Ascending aorta (tissue), 2 donors: ENCODE data around the gene AHSA1. TPM values are rescaled to one million over a fixed set of nuclear protein-coding genes. Genes with fewer than 3 reads are reported as not detected.

Experiments used
- DNase-seq, 2 donors: peaks; one replicate each; pipeline ENCODE4 v3.0.0-alpha.2; 2019; ENCODE audit warnings: low spot score in 2 of 2
- H3K27ac ChIP-seq, 2 donors: fragments of 200-600 bp; sonication (generic); one replicate each; pipeline ENCODE4 v1.5.1; 2016 to 2017; ENCODE audit warnings: mild to moderate bottlenecking in 1 of 2
- H3K27me3 ChIP-seq: fragments of 200-600 bp; sonication (generic); one replicate; pipeline ENCODE4 v1.5.1; 2017
- H3K36me3 ChIP-seq, 2 donors: fragments of 200-600 bp; sonication (generic); one replicate each; pipeline ENCODE4 v1.5.1; 2016
- H3K4me1 ChIP-seq, 2 donors: fragments of 200-600 bp; sonication (generic); one replicate each; pipeline ENCODE4 v1.5.1; 2016 to 2017; ENCODE audit warnings: mild to moderate bottlenecking in 1 of 2
- H3K4me3 ChIP-seq, 2 donors: fragments of 200-600 bp; sonication (generic); one replicate each; pipeline ENCODE4 v1.5.1; 2016 to 2017; ENCODE audit warnings: mild to moderate bottlenecking in 1 of 2
- H3K9me3 ChIP-seq, 2 donors: fragments of 200-600 bp; sonication (generic); one replicate each; pipeline ENCODE4 v1.5.1; 2016
- intact Hi-C: fragments of 100-400 bp; cut with DNase I; formaldehyde crosslinking; loops from one replicate; pipeline ENCODE4 v1.15.1; 2023
- total RNA-seq: library from RNA; depleted of rRNA; stranded (reverse); fragments of >200 nt; gene quantifications from one replicate; pipeline ENCODE4 v1.1.0, GENCODE V29; 2016
- TF ChIP-seq, protein P1 (sequence below), 3 experiments: fragments of 200-600 bp in 2 of 3; fragments of 450-650 bp in 1 of 3; sonication (generic) in 2 of 3; IDR thresholded peaks; one replicate each; pipeline ENCODE4 v1.5.1; 2016 to 2019; ENCODE audit warnings: antibody characterized with exemption in 3 of 3, mild to moderate bottlenecking in 1 of 3, moderate library complexity in 1 of 3

AHSA1 gene
- total RNA-seq, 1 donor from 2014 or later: 123 TPM

DNA sequence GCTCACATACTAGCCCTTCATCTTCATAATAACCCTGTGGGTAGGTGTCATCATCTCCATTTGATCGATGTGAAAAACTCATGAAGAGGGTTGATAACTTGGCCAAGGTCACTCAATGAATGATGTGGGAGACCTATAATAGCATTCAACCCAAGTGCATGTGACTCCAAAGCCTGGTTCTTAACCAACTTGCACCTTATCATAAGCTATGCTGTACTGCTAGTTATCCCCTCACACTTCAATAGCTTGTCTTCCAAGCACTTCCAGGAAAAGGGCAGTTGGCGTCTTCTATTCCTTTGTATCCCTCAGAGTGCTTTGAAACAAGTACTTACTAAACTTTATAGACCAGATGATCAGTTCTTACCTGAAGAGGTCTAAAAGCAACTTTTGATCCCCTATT, 15.7 kb upstream of the AHSA1 start:
- H3K9me3 ChIP-seq: no peaks in the 10 kb centered on the region
- H3K27me3 ChIP-seq: no peaks in the 10 kb centered on the region
- H3K4me1 ChIP-seq: no peaks in the 10 kb centered on the region
- intact Hi-C loops: no loop called here
- H3K36me3 ChIP-seq: peaks cover 47 to 81% of the 10 kb centered on the region in 2 donors
- DNase-seq: no peak
- TF ChIP-seq, protein P1, sequence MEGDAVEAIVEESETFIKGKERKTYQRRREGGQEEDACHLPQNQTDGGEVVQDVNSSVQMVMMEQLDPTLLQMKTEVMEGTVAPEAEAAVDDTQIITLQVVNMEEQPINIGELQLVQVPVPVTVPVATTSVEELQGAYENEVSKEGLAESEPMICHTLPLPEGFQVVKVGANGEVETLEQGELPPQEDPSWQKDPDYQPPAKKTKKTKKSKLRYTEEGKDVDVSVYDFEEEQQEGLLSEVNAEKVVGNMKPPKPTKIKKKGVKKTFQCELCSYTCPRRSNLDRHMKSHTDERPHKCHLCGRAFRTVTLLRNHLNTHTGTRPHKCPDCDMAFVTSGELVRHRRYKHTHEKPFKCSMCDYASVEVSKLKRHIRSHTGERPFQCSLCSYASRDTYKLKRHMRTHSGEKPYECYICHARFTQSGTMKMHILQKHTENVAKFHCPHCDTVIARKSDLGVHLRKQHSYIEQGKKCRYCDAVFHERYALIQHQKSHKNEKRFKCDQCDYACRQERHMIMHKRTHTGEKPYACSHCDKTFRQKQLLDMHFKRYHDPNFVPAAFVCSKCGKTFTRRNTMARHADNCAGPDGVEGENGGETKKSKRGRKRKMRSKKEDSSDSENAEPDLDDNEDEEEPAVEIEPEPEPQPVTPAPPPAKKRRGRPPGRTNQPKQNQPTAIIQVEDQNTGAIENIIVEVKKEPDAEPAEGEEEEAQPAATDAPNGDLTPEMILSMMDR (IDR thresholded peaks at IDR 0.05): no peak
- no peak overlapping the region for H3K4me3 ChIP-seq
- H3K27ac ChIP-seq: no peak overlapping the region

DNA sequence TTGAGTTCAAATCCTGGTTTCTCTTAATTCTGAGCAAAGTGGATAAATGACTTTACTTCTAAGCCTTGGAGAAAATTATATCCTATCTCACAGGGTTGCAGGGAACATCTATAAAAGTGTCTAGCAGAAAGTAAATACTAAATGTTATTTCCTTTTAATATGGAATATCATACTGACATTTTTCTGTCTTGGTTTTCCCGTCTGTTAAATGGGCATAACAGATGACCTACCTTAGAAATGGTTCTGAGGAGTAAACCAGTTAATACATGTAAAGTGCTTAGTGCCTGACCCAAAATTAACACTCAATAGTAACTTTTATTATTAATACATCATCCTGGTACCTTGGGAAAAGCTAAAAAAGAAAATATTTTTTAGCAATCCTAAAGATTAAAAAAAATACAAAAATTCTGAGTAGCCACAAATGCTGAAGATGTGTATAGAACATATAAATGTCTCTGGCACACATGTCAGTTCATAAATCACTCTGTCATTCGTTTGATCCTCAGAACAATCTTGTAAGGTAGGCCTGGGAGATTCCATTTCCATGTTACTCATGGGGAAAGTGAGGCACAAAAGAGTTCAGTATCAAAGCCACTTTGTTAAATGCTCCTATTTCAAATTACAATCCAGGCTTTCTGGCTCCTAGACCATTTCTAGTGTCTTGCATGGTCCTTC, 1.8 kb upstream of the AHSA1 start:
- intact Hi-C loops: loop anchor here (2.0 to 5.0 kb wide), 5 partner anchors 96 to 644 kb away; partner anchors contain the start of genes ADCK1, ANGEL1, CIPC and SPTLC2
- H3K9me3 ChIP-seq: no peaks in the 10 kb centered on the region
- H3K27me3 ChIP-seq: no peaks in the 10 kb centered on the region
- TF ChIP-seq, protein P1 (IDR thresholded peaks at IDR 0.05): no peak
- peaks cover 13 to 35% of the 10 kb centered on the region in 2 donors for H3K36me3 ChIP-seq
- peak overlapping the region in 1 of 2 donors; percentile 92 for H3K4me3 ChIP-seq
- no peak overlapping the region for H3K27ac ChIP-seq
- no peak for DNase-seq
- peaks cover 5 to 23% of the 10 kb centered on the region in 2 donors for H3K4me1 ChIP-seq

DNA sequence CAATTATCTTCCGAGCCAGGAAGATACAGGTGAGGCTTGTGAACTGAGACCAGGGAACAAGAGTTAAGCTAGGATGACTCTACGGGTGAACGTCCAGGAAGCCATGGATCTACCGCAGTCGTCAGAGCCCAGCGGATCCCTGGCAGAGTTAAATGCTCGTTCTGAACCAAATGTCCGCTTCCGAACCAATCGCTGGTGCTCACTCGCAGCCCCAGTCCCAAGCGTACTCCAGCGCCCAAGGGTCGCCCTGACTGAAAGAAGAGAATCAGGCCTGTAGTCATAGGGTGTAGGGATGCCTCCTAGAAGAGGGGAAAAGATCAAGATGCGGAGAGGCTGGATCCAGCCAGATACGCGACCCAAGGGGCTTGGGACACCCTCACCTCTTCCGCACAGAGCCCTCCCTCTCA, 775 bp upstream of the AHSA1 start:
- no peaks in the 10 kb centered on the region for H3K9me3 ChIP-seq
- TF ChIP-seq, protein P1 (IDR thresholded peaks at IDR 0.05): no peak
- intact Hi-C loops: loop anchor here (1.0 to 5.0 kb wide), 7 partner anchors 80 to 645 kb away; partner anchors contain the start of genes ADCK1, ANGEL1, CIPC and GSTZ1
- peaks cover 5 to 23% of the 10 kb centered on the region in 2 donors for H3K4me1 ChIP-seq
- no peaks in the 10 kb centered on the region for H3K27me3 ChIP-seq
- no peak for DNase-seq
- H3K4me3 ChIP-seq: peak overlapping the region; percentile 71 to 92
- H3K36me3 ChIP-seq: peaks cover 21 to 39% of the 10 kb centered on the region in 2 donors
- peak overlapping the region; percentile 75 to 86 for H3K27ac ChIP-seq

DNA sequence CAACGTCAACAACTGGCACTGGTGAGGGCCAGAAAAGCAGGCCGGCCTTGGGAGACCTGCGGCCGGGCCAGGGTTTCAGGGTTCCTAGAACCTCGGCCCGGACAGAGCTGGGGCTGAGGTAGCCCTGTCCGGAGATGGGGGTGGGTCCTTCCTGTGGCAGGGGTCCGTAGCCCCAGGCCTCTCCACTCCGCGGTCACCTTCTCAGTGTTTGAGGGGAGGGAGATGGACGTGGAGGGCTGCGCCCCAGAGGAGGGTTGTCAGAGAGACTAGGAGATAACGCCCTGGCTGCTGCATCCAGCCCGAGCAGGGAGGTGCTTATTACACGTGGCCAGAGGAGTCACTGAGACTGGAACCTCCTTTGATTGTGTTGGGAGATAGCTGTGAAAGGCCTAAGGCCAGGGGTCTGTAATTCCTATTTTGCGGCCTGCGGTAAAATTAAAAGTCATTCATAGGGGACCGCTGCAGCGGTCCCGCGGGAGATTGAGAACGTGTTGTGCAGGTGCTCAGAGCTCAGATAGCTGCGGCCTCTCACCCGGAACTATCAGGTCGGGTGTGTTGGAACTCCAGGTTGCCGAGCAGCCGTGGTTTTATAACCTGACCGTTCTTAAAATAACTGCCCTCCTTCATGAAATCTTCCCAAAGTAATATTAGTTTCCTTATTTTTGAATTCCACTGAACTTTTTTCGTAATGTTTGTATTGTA, 507 bp downstream of the AHSA1 start:
- intact Hi-C loops: loop anchor here (1.0 to 5.0 kb wide), 4 partner anchors 94 to 646 kb away; partner anchors contain the start of genes ANGEL1 and CIPC
- Histone ChIP-seq H3K4me3 (peak overlapping the region; percentile 71 to 92), H3K36me3 (peaks cover 34 to 41% of the 10 kb centered on the region in 2 donors), H3K27ac (peak overlapping the region; percentile 86 to 90), H3K4me1 (peaks cover 5 to 23% of the 10 kb centered on the region in 2 donors), H3K9me3 (no peaks in the 10 kb centered on the region), H3K27me3 (no peaks in the 10 kb centered on the region)
- no peak for DNase-seq
- TF ChIP-seq, protein P1 (IDR thresholded peaks at IDR 0.05): no peak

DNA sequence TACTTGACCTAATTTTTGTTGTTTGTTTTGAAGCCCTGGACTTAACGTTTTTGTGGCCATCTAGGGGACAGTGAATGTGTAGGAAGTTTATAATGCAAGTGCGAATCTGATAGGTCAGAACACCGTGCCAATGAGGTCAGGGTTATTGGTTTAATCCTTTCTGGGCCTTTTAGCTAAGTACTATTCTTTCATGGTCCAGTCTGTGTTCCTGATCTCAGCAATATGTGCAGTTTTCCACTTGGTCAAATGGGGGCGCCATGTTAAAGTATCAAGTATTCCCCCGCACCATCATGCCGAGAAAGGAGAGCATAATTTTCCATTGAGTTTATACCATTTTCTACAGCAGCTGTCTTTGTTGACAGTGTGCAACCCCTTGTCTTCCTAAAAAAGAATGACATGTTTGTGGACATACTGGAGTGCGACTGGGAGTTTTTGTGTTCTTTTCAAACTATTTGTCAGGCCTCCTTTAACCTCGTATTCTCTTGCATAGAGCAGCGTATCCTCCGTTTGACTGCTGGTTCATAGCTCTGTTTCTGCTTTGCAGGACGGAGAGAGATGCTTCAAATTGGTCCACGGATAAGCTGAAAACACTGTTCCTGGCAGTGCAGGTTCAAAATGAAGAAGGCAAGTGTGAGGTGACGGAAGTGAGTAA, 1.3 kb downstream of the AHSA1 start:
- intact Hi-C loops: loop anchor here (5.0 kb wide), 3 partner anchors 93 to 647 kb away; partner anchors contain the start of genes ANGEL1 and CIPC
- Histone ChIP-seq H3K4me1 (peaks cover 5 to 23% of the 10 kb centered on the region in 2 donors), H3K36me3 (peaks cover 41 to 49% of the 10 kb centered on the region in 2 donors), H3K27ac (no peak overlapping the region), H3K4me3 (peak overlapping the region; percentile 71 to 92), H3K27me3 (no peaks in the 10 kb centered on the region), H3K9me3 (no peaks in the 10 kb centered on the region)
- TF ChIP-seq, protein P1 (IDR thresholded peaks at IDR 0.05): peak in 2 of 3 experiments; percentile 35 to 54
- DNase-seq: peak in 1 of 2 donors; percentile 79
